H1 (cell line): ENCODE measurements around the gene PIF1. TPM values are rescaled to one million over a fixed set of nuclear protein-coding genes. Genes with fewer than 3 reads are reported as not detected.
A peak's percentile ranks its signal among the peaks of the same experiment; 100 is the strongest.

Experiments used
- ATF3 ChIP-seq: IDR thresholded peaks from 2 replicates; pipeline ENCODE4 v1.6.1; 2011; ENCODE audit warnings: low read depth, mild to moderate bottlenecking, low read length; ENCODE audit not compliant: insufficient read depth
- BRCA1 ChIP-seq: IDR thresholded peaks from 2 replicates; pipeline ENCODE4 v1.6.1; 2012; ENCODE audit warnings: low read depth, low read length, improper control_type of control experiment
- E2F6 ChIP-seq: IDR thresholded peaks from 2 replicates; pipeline ENCODE4 v1.6.1; 2012; ENCODE audit warnings: inconsistent platforms
- JUN ChIP-seq: IDR thresholded peaks from 2 replicates; pipeline ENCODE4 v1.6.1; 2011; ENCODE audit warnings: low read depth, mild to moderate bottlenecking, improper control_type of control experiment, low read length
- NRF1 ChIP-seq: IDR thresholded peaks from 2 replicates; pipeline ENCODE4 v1.6.1; 2011; ENCODE audit warnings: mild to moderate bottlenecking, low read depth, low read length, improper control_type of control experiment
- SP1 ChIP-seq: IDR thresholded peaks from 2 replicates; pipeline ENCODE4 v1.6.1; 2011; ENCODE audit warnings: low read depth, low read length
- SP4 ChIP-seq: IDR thresholded peaks from 2 replicates; pipeline ENCODE4 v1.6.1; 2012; ENCODE audit warnings: low read length, inconsistent platforms
- TEAD4 ChIP-seq: IDR thresholded peaks from 2 replicates; pipeline ENCODE4 v1.6.1; 2012; ENCODE audit warnings: low read depth, low read length, inconsistent platforms, mixed read lengths
- USF2 ChIP-seq: IDR thresholded peaks from 2 replicates; pipeline ENCODE4 v1.6.1; 2011; ENCODE audit warnings: low read length, improper control_type of control experiment
- YY1 ChIP-seq: IDR thresholded peaks from 2 replicates; pipeline ENCODE4 v1.6.1; 2011; ENCODE audit warnings: low read depth, mild to moderate bottlenecking, low read length
- polyA plus RNA-seq, 7 experiments: library from polyadenylated mRNA; depleted of rRNA in 3 of 7; stranded (reverse) in 5 of 7; unstranded in 2 of 7; fragments of >200 nt in 5 of 7; fragments of 200-250 nt in 2 of 7; gene quantifications; 1 replicate in 5 of 7; 2 replicates in 1 of 7; 4 replicates in 1 of 7; pipeline versions ENCODE4 v1.2.1 to v1.2.3, GENCODE V29; 2011 to 2013; ENCODE audit warnings: missing spikeins in 2 of 7, mixed read lengths in 2 of 7
- total RNA-seq: library from RNA; stranded (reverse); fragmentation: NEBNext Ultra II Directional; extraction: Animal tissue kit (Norgen Biotek cat#: 25700); gene quantifications from 2 replicates; pipeline ENCODE4 v1.2.1, GENCODE V29; 2021

Gene PIF1
- total and polyA plus RNA-seq, 2 of the 8 experiments (the other 6 are each of a cell fraction or from before 2014, with no cell fraction given): 73.3 to 138 TPM

GRCh38 chr15:64865998-64866520, 40.6 kb upstream of the PIF1 start (continued):
- TF ChIP-seq BRCA1 (no peak), E2F6 (no peak; the same call in 1 of the 2 replicates), JUN (peak; percentile 64; the same call in 1 of the 2 replicates), NRF1 (no peak), USF2 (no peak), ATF3 (no peak), YY1 (no peak), SP4 (no peak), SP1 (peak; percentile 34; the same call in 1 of the 2 replicates), TEAD4 (peak; percentile 62; the same call in 1 of the 2 replicates)
